Uterus (tissue), 4 donors: ENCODE measurements around the gene P4HB. TPM values are rescaled to one million over a fixed set of nuclear protein-coding genes. Genes with fewer than 3 reads are reported as not detected.
"Not testable (repeated sequence)": the region's sequence is repeated elsewhere in the genome, so short reads cannot be mapped to it uniquely, and the experiment has no call there.

Experiments used
- DNase-seq, 2 donors: peaks; one replicate each; pipeline ENCODE4 v3.0.0-alpha.2; 2019 to 2020
- H3K27ac ChIP-seq, 2 donors: fragments of 200-600 bp; sonication (generic); 1 replicate in 1 of 2; 2 replicates in 1 of 2; pipeline ENCODE4 v1.5.1; 2016 to 2018
- H3K27me3 ChIP-seq, 2 donors: fragments of 200-600 bp; sonication (generic); one replicate each; pipeline ENCODE4 v1.5.1; 2018 to 2019; ENCODE audit warnings: control low read depth in 1 of 2
- H3K36me3 ChIP-seq, 2 donors: fragments of 200-600 bp; sonication (generic); one replicate each; pipeline ENCODE4 v1.5.1; 2019; ENCODE audit warnings: control low read depth in 1 of 2
- H3K4me1 ChIP-seq, 2 donors: fragments of 200-600 bp; sonication (generic); one replicate each; pipeline ENCODE4 v1.5.1; 2018 to 2019; ENCODE audit warnings: control low read depth in 1 of 2
- H3K4me3 ChIP-seq, 2 donors: fragments of 200-600 bp; sonication (generic); 1 replicate in 1 of 2; 2 replicates in 1 of 2; pipeline ENCODE4 v1.5.1; 2018 to 2019; ENCODE audit warnings: mild to moderate bottlenecking in 1 of 2
- H3K9me3 ChIP-seq, 2 donors: fragments of 200-600 bp; sonication (generic); one replicate each; pipeline ENCODE4 v1.5.1; 2019; ENCODE audit warnings: control low read depth in 1 of 2
- POLR2A ChIP-seq, 2 donors: fragments of 450-650 bp; IDR thresholded peaks; one replicate each; pipeline ENCODE4 v1.6.1; 2016; ENCODE audit warnings: antibody characterized with exemption in 2 of 2, mild to moderate bottlenecking in 1 of 2, moderate library complexity in 1 of 2
- intact Hi-C: fragments of 100-400 bp; cut with DNase I; formaldehyde crosslinking; loops from one replicate; pipeline ENCODE4 v1.15.1; 2023; ENCODE audit warnings: low total_unique reads
- total RNA-seq, 4 donors: library from RNA; depleted of rRNA in 3 of 4; stranded (reverse); fragments of >200 nt in 3 of 4; gene quantifications; one replicate each; pipeline versions ENCODE4 v1.1.0 to v1.2.4, GENCODE V29; 2014 to 2023
- TF ChIP-seq, protein P1 (sequence below), 4 experiments: fragments of 200-600 bp in 2 of 4; fragments of 450-650 bp in 2 of 4; sonication (generic) in 2 of 4; IDR thresholded peaks; one replicate each; pipeline ENCODE4 v1.5.1; 2016 to 2019; ENCODE audit warnings: antibody characterized with exemption in 4 of 4, mild to moderate bottlenecking in 2 of 4, moderate library complexity in 1 of 4
- donor health status: DM: yes; HTN: yes; CAD: no.

Gene P4HB
- total RNA-seq, 4 donors from 2014 or later, result 199 to 504 (median 304) TPM

DNA sequence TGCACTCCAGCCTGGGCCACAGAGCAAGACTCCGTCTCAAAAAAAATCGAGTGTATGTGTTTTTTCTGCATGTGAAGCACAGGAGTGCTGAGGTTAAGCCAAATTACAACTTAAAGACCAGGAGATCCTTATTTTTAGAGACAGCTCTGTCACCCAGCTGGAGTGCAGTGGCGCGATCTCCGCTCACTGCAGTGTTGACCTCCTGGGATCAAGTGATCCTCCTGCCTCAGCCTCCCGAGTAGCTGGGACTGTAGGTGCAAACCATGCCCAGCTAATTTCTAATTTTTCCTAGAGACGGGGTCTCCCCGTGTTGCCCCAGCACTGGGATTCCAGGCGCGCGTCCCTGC is 18.0 kb downstream of the P4HB start:
- Histone ChIP-seq H3K27ac (no peak overlapping the region), H3K9me3 (no peaks in the 10 kb centered on the region)
- intact Hi-C loops, result no loop called here

DNA sequence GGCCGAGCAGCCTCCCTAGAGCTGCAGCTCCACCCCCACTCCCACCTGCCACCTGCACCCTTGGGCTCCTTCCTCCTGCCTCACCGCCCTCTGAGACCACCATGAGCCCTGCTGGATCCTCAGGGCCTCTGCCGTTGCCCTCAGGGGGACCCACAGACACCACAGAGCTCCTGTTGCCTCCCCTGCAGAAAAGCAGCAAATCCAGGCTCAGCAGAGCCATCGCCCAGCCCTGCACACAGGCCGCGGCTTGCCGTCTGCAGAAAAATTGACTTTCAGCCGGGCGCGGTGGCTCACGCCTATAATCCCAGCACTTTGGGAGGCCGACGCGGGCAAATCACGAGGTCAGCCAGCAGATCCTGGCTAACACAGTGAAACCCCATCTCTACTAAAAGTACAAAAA is 18.5 kb downstream of the P4HB start:
- Histone ChIP-seq H3K27me3 (no peaks in the 10 kb centered on the region), H3K36me3 (no peaks in the 10 kb centered on the region), H3K4me1 (no peaks in the 10 kb centered on the region), H3K27ac (no peak overlapping the region), H3K9me3 (no peaks in the 10 kb centered on the region), H3K4me3 (no peak overlapping the region)
- intact Hi-C loops, result no loop called here
- TF ChIP-seq, protein P1, sequence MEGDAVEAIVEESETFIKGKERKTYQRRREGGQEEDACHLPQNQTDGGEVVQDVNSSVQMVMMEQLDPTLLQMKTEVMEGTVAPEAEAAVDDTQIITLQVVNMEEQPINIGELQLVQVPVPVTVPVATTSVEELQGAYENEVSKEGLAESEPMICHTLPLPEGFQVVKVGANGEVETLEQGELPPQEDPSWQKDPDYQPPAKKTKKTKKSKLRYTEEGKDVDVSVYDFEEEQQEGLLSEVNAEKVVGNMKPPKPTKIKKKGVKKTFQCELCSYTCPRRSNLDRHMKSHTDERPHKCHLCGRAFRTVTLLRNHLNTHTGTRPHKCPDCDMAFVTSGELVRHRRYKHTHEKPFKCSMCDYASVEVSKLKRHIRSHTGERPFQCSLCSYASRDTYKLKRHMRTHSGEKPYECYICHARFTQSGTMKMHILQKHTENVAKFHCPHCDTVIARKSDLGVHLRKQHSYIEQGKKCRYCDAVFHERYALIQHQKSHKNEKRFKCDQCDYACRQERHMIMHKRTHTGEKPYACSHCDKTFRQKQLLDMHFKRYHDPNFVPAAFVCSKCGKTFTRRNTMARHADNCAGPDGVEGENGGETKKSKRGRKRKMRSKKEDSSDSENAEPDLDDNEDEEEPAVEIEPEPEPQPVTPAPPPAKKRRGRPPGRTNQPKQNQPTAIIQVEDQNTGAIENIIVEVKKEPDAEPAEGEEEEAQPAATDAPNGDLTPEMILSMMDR (IDR thresholded peaks at IDR 0.05), result no peak
- no peak for TF ChIP-seq POLR2A (IDR thresholded peaks at IDR 0.05)
- DNase-seq, result no peak

More for the DNA sequence above, 18.0 kb downstream of the P4HB start:
- Histone ChIP-seq H3K27me3 (no peaks in the 10 kb centered on the region), H3K36me3 (no peaks in the 10 kb centered on the region), H3K4me1 (no peaks in the 10 kb centered on the region), H3K4me3 (no peak overlapping the region)
- DNase-seq, result no peak
- no peak for TF ChIP-seq POLR2A (IDR thresholded peaks at IDR 0.05)
- TF ChIP-seq, protein P1 (IDR thresholded peaks at IDR 0.05), result no peak

DNA sequence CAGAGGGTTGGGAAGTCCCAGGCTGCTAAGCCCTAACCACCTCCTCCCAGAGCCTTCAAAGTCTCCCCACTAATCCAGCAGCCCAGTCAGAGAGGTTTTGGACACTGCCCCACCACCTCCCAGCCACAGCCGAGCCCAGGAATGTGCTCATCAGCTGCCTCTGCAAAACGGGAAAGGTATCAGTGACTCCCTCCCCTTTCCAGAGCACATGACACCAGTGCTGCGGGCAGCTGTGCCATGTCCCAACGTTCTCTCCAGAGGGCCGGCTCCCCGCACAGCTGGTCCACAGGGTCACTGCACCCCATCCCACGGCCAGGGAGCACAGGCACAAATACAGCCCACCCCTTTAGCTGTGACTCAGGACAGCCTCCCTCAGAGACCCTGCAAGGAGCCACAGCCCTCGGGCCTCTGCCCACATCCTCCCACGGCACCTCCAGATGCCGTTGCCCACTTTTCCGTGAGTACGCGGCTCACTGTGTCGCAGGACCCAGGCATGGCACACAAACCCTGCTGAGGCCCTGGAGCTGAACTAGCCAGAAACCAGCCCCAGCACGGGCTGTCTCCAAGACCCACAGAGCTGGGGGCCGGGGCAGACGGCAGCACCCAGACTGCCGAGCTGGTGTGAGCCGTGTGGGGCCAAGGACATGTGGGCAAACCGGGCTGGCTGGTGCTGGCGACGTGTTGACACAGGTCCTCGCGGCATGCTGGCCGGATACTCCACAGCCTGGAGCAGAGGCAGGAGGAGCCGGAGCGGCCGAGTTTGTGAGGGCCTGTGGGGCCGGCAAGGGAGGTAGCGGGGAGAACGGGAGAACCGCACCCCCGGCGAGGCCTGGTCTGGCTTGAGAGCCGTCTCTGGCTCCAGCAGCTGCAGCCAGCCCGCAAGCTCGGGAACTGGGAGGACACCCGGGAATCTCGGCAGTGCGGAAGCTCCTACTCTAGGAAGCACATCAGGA is 19.2 kb downstream of the P4HB start:
- Histone ChIP-seq H3K4me1 (no peaks in the 10 kb centered on the region), H3K27me3 (no peaks in the 10 kb centered on the region), H3K27ac (no peak overlapping the region), H3K4me3 (no peak overlapping the region), H3K9me3 (no peaks in the 10 kb centered on the region), H3K36me3 (no peaks in the 10 kb centered on the region)
- intact Hi-C loops, result no loop called here
- no peak for DNase-seq
- TF ChIP-seq POLR2A (IDR thresholded peaks at IDR 0.05), result no peak
- TF ChIP-seq, protein P1 (IDR thresholded peaks at IDR 0.05), result no peak

DNA sequence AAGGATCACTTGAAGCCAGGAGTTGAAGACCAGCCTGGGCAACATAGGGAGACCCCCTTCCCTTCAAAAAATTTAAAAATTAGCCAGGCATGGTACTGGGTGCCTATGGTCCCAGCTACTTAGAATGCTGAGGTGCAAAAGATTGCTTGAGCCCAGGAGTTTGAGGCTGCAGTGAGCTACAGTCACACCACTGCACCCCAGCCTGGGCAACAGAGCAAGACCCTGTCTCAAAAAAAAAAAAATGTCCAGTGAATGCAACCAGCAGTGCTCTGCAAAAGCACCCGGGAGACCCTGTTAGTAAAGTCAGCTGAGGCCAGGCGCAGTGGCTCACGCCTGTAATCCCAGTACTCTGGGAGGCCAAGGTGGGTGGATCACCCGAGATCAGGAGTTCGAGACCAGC is 20.3 kb downstream of the P4HB start:
- H3K27me3 ChIP-seq, H3K36me3 ChIP-seq, H3K9me3 ChIP-seq, H3K27ac ChIP-seq, H3K4me3 ChIP-seq, intact Hi-C loops, H3K4me1 ChIP-seq, DNase-seq: not testable (repeated sequence)

DNA sequence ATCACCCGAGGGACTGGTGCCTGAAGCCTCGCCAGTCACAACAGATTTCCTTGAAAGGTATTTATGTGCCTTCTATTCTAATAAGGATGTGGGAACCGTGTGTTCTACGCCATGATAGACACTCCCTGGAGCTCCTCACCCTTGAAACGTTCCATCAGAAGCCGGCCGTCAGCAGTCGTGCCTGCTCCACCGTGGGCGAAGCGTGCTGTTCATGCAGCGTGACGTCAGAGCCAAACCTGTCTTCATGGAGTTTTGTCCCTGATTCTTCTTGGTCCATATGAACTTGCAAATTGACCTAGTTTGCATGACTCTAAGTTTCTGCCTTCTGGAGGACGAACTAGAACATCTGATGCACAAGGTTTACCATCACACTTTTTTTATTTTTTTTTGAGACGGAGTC is 21.0 kb downstream of the P4HB start:
- no peaks in the 10 kb centered on the region for H3K4me1 ChIP-seq
- TF ChIP-seq, protein P1 (IDR thresholded peaks at IDR 0.05), result no peak
- no peak for TF ChIP-seq POLR2A (IDR thresholded peaks at IDR 0.05)
- no peak overlapping the region for H3K27ac ChIP-seq
- H3K27me3 ChIP-seq, result no peaks in the 10 kb centered on the region
- intact Hi-C loops, result no loop called here
- H3K36me3 ChIP-seq, result no peaks in the 10 kb centered on the region
- no peaks in the 10 kb centered on the region for H3K9me3 ChIP-seq
- H3K4me3 ChIP-seq, result no peak overlapping the region
- DNase-seq, result no peak
